HG02943 (cell line): ENCODE results near the gene HYAL2.
"Not testable (repeated sequence)": the region's sequence is repeated elsewhere in the genome, so short reads cannot be mapped to it uniquely, and the experiment has no call there.

Source experiments
- ATAC-seq: cut with Tn5 transposase; IDR thresholded peaks from one replicate; pipeline ENCODE4 v1.9.1; 2021; ENCODE audit warnings: mild to moderate bottlenecking, low read depth, moderate library complexity; ENCODE audit not compliant: unreplicated experiment

The HYAL2 gene

DNA sequence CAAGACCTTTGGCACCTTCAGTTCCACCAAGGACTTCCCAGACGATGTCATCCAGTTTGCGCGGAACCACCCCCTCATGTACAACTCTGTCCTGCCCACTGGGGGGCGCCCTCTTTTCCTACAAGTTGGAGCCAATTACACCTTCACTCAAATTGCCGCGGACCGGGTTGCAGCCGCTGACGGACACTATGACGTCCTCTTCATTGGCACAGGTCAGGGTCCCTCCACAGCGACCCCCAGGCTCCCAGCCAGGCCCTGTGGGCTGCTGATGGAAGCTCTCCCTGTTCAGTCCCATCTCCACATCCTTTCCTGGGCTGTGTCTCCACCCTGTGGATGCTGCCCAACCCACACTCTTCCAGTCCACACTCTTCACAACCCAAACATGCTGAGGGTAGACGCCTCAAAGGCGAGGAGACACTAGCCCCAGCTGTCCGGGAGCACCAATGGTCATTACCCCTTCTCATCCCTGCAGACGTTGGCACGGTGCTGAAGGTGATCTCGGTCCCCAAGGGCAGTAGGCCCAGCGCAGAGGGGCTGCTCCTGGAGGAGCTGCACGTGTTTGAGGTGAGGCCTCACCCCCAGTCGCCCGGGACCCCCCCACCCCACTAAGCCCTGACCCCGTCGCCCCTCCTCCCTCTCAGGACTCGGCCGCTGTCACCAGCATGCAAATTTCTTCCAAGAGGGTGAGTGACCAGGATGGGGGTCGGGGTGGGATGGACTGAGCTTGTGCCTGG, 48.0 kb downstream of the HYAL2 start:
- no peak for ATAC-seq

- no peak for ATAC-seq
These were observed 48.9 kb downstream of the HYAL2 start for GRCh38 chr3:50273689-50274065.

DNA sequence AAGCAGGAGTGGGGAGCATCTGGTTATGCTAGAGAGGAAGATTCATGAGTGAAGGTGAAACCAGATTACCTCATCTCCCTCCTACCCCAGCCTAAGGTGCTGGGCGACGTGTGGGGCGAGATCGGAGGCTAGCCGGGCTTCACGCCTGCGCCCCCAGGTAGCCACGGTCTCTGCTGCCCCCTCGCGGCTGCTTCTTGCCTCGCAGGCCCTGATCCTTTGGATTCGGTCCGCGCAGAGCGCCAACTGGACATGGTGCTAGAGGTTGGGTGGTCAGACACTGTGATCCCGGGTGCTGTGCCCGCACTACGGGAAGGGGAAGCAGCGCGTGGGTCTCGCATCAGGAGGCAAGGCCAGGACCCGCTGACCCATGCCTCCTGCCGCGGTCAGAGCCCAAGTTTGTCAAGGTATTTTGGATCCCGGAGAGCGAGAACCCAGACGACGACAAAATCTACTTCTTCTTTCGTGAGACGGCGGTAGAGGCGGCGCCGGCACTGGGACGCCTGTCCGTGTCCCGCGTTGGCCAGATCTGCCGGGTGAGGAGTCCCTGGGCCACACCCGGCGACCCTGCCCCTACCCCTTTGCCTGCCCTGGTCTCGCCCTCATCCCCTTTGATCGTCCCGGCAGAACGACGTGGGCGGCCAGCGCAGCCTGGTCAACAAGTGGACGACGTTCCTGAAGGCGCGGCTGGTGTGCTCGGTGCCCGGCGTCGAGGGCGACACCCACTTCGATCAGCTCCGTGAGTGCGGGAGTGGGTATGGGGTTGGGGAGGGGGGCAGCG, 49.4 kb downstream of the HYAL2 start:
- no peak for ATAC-seq

GRCh38 chr3:50272538-50272910, 50.0 kb downstream of the HYAL2 start:
- ATAC-seq = not testable (repeated sequence)

DNA sequence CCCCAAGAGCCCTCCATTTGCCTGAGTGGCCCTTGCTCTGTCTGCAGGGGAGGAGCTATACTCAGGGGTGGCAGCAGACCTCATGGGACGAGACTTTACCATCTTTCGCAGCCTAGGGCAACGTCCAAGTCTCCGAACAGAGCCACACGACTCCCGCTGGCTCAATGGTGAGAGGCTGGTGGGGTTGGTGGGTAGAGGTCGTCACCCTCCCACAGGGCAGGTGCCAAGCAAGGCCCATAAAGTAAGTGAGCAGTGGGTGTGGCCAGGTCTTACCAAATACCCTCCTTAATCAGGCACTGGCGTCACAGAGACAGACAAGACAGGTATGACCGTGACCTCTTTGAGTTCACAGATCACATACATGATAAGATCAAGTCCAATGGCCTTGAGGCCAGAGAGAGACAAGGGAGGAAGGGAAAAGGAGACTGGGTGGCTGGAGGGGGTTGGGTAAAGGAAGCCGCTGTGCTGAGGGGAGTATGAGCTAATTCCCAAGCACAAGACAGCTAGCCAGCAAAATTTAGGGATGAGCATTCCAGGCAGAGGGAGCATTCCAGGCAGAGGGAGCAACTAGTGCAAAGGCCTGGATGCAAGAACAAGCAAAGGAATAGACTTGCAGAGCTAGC, 51.1 kb downstream of the HYAL2 start:
- ATAC-seq = no peak

- ATAC-seq = no peak
These were observed 51.9 kb downstream of the HYAL2 start for GRCh38 chr3:50270422-50271224.

DNA sequence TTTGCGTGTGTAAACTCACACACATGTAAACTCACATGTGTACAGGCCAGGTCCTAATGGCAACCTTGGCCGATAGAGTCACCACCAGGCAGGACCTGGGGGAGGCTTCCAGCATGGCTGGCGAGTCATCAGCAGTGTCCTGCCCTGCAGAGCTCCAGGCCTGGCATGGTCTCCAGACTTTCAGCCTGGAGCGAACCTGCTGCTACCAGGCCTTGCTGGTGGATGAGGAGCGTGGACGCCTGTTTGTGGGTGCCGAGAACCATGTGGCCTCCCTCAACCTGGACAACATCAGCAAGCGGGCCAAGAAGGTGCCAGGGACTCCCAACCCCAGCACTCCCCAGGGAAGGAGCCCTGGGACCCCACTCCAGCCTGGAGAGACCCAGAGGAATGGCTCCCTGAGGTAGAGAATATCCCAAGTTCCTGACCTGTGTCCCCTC, 52.5 kb downstream of the HYAL2 start:
- no peak for ATAC-seq

DNA sequence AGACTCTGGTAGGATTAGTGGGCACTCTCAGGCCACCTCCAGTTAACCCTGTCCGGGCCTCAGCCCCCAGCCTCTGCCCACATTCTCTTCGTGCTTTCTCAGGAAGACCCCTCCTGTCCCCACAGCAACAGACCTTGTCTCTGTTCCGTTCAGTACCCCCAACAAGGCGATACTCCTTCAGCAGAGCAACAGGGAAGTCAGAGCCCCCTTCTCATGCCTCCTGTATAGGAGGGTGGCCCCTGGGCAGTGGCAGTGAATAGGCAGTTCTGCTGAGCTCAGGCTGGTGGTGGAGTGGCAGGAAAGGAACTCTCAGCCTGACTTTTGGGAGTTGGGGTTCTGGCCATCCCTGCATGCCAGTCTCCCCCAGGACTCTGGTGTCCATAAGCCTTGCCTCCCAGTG, 53.1 kb downstream of the HYAL2 start:
- no peak for ATAC-seq

- ATAC-seq = no peak
These were observed 53.7 kb downstream of the HYAL2 start, which contains the start of gene SEMA3B for GRCh38 chr3:50268703-50269451. Gene SEMA3B, plus strand, starts transcription at chr3:50269147. Its CDS starts 94 bp downstream, at chr3:50269241.

DNA sequence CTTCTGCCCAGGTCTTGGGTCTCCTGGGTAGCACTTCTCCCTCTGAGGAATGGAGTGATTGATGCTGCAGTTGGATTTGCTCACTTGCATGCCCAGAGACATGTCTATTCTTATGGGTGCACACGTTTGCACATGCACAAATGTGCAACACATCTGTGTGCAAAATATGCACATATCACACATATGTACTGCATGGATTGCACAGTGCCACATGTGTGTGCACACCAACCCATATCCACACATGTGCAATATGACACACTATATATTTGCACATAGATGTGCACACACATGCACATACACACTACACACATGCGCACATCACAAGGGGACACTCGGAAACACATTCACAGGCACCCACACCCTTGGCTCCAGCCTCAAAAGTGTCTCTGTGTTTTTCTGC, 54.3 kb downstream of the HYAL2 start:
- ATAC-seq = no peak
